HepG2 (cell line): Measurements from ENCODE around the gene CA14. TPM values are rescaled to one million over a fixed set of nuclear protein-coding genes. Genes with fewer than 3 reads are reported as not detected.

Experiments
- GABPB1 ChIP-seq: IDR thresholded peaks from 2 replicates; pipeline ENCODE4 v1.6.1; 2016; ENCODE audit warnings: mild to moderate bottlenecking, missing genetic modification reagents, moderate library complexity, missing compliant biosample characterization
- HIC2 ChIP-seq: sonication (generic); formaldehyde crosslinking; IDR thresholded peaks from 2 replicates; pipeline ENCODE4 v1.9.0; 2022; ENCODE audit warnings: low read depth, missing genetic modification reagents
- HNRNPUL1 ChIP-seq: fragments of 200-400 bp; formaldehyde crosslinking; IDR thresholded peaks from 2 replicates; pipeline ENCODE4 v1.6.1; 2017; ENCODE audit warnings: low read depth, mild to moderate bottlenecking, low read length, moderate library complexity
- KAT2B ChIP-seq: fragments of 150-350 bp; IDR thresholded peaks from 2 replicates; pipeline ENCODE4 v1.6.1; 2014; ENCODE audit warnings: low read depth, low read length, borderline replicate concordance
- KLF12 ChIP-seq: sonication (generic); formaldehyde crosslinking; IDR thresholded peaks from 2 replicates; pipeline ENCODE4 v1.4.0; 2020; ENCODE audit warnings: missing genetic modification reagents, borderline replicate concordance
- MED13 ChIP-seq: sonication (generic); formaldehyde crosslinking; IDR thresholded peaks from 2 replicates; pipeline ENCODE4 v1.5.0; 2020; ENCODE audit warnings: missing genetic modification reagents
- MIER3 ChIP-seq: IDR thresholded peaks from 2 replicates; pipeline ENCODE4 v1.6.1; 2016; ENCODE audit warnings: missing compliant biosample characterization, borderline replicate concordance
- MLLT10 ChIP-seq: sonication (generic); formaldehyde crosslinking; IDR thresholded peaks from 2 replicates; pipeline ENCODE4 v1.4.0; 2020; ENCODE audit warnings: missing genetic modification reagents
- RAD21 ChIP-seq: fragments of 450-650 bp; formaldehyde crosslinking; IDR thresholded peaks from 2 replicates; pipeline ENCODE4 v1.5.0; 2020; ENCODE audit warnings: mild to moderate bottlenecking
- ZBTB2 ChIP-seq: sonication (generic); formaldehyde crosslinking; IDR thresholded peaks from 2 replicates; pipeline ENCODE4 v1.8.0; 2022; ENCODE audit warnings: low read depth, missing genetic modification reagents
- ZHX1 ChIP-seq: sonication (generic); formaldehyde crosslinking; IDR thresholded peaks from 2 replicates; pipeline ENCODE4 v1.8.1; 2022; ENCODE audit warnings: low read depth, mild to moderate bottlenecking, missing genetic modification reagents
- ZNF280D ChIP-seq: sonication (generic); formaldehyde crosslinking; IDR thresholded peaks from 2 replicates; pipeline ENCODE4 v1.5.1; 2020; ENCODE audit warnings: mild to moderate bottlenecking, missing genetic modification reagents
- ZNF513 ChIP-seq: sonication (generic); formaldehyde crosslinking; conservative IDR thresholded peaks from 2 replicates; pipeline ENCODE4 v1.5.0; 2020; ENCODE audit warnings: missing genetic modification reagents
- ZNF761 ChIP-seq: sonication (generic); formaldehyde crosslinking; conservative IDR thresholded peaks from 2 replicates; pipeline ENCODE4 v1.4.0; 2020; ENCODE audit warnings: mild to moderate bottlenecking, missing genetic modification reagents
- ZSCAN5A ChIP-seq: sonication (generic); formaldehyde crosslinking; IDR thresholded peaks from 2 replicates; pipeline ENCODE4 v1.8.0; 2022; ENCODE audit warnings: mild to moderate bottlenecking, missing genetic modification reagents, borderline replicate concordance
- polyA plus RNA-seq, 8 experiments: library from polyadenylated mRNA; depleted of rRNA in 3 of 8; stranded (reverse) in 7 of 8; unstranded in 1 of 8; fragments of >200 nt; fragmentation: Illumina TruSeq in 4 of 8; extraction: Trizol in 4 of 8; gene quantifications; 2 replicates each; pipeline versions ENCODE4 v1.2.1 to v1.2.3, GENCODE V29; 2011 to 2016; ENCODE audit warnings: low read depth in 4 of 8, missing spikeins in 1 of 8, mixed read lengths in 1 of 8; ENCODE audit not compliant: insufficient read depth in 1 of 8
- total RNA-seq, 5 experiments: library from RNA; depleted of rRNA; stranded (reverse); fragments of >200 nt; fragmentation: Illumina TruSeq; extraction: Trizol; gene quantifications; 2 replicates each; pipeline ENCODE4 v1.2.3, GENCODE V29; 2016; ENCODE audit warnings: low read depth in 1 of 5

Gene CA14
- total and polyA plus RNA-seq, 2 of the 13 experiments (the other 11 are each of a cell fraction or from before 2014, with no cell fraction given) = 2.4 to 8.5 TPM

GRCh38 chr1:150235852-150236613 is 21.5 kb upstream of the CA14 start, which contains the start of gene ANP32E (continued):
- TF ChIP-seq ZNF280D (CRISPR knock-in tag) (peak; percentile 67; the same call in 1 of the 2 replicates), GABPB1 (CRISPR knock-in tag) (peak; percentile 64), HNRNPUL1 (no peak), MIER3 (CRISPR knock-in tag) (peak; percentile 88; the same call in 1 of the 2 replicates), KLF12 (CRISPR knock-in tag) (peak; percentile 87; the same call in 1 of the 2 replicates), ZHX1 (CRISPR knock-in tag) (peak; percentile 92), MLLT10 (no peak), RAD21 (CRISPR knock-in tag) (0 out of 2 replicates have a peak, but pooled peaks have one; percentile 21), ZNF513 (CRISPR knock-in tag) (0 out of 2 replicates have a peak, but pooled peaks have one; percentile 54), MED13 (CRISPR knock-in tag) (peak; percentile 75; the same call in 1 of the 2 replicates), HIC2 (CRISPR knock-in tag) (no peak; the same call in 1 of the 2 replicates), ZBTB2 (CRISPR knock-in tag) (peak; percentile 87; the same call in 1 of the 2 replicates), KAT2B (no peak), ZNF761 (CRISPR knock-in tag) (peak; percentile 82), ZSCAN5A (CRISPR knock-in tag) (0 out of 2 replicates have a peak, but pooled peaks have one; percentile 18)
